Lower leg skin (tissue), 4 donors: ENCODE results near the gene TSEN2. TPM values are rescaled to one million over a fixed set of nuclear protein-coding genes. Genes with fewer than 3 reads are reported as not detected.

Experiments used
- DNase-seq, 2 donors: peaks; one replicate each; pipeline ENCODE4 v3.0.0-alpha.2; 2019; ENCODE audit warnings: low spot score in 2 of 2
- H3K4me3 ChIP-seq: fragments of 200-600 bp; sonication (generic); 2 replicates; pipeline ENCODE4 v1.5.1; 2017; ENCODE audit warnings: mild to moderate bottlenecking, low read depth; ENCODE audit not compliant: poor library complexity, severe bottlenecking
- POLR2A ChIP-seq, 2 donors: fragments of 450-650 bp; IDR thresholded peaks; one replicate each; pipeline ENCODE4 v1.6.1; 2016 to 2017; ENCODE audit warnings: antibody characterized with exemption in 2 of 2, mild to moderate bottlenecking in 1 of 2, moderate library complexity in 1 of 2
- WGBS, 2 donors: methylation state at CpG; one replicate each; pipeline ENCODE4 v1.1.5; 2018; 5-methylcytosine and 5-hydroxymethylcytosine counted together
- intact Hi-C: fragments of 100-400 bp; cut with DNase I; formaldehyde crosslinking; loops from one replicate; pipeline ENCODE4 v1.15.0; 2023; ENCODE audit warnings: low total_unique reads
- total RNA-seq, 4 donors: library from RNA; depleted of rRNA; stranded (reverse); fragments of >200 nt; gene quantifications; one replicate each; pipeline ENCODE4 v1.1.0, GENCODE V29; 2016
- TF ChIP-seq, protein P1 (sequence below), 3 donors: fragments of 450-650 bp; IDR thresholded peaks; one replicate each; pipeline ENCODE4 v1.5.1; 2016; ENCODE audit warnings: antibody characterized with exemption in 3 of 3, mild to moderate bottlenecking in 3 of 3, moderate library complexity in 2 of 3

The TSEN2 gene
- total RNA-seq, 4 donors from 2014 or later = 7.8 to 17.8 (median 12.7) TPM

DNA sequence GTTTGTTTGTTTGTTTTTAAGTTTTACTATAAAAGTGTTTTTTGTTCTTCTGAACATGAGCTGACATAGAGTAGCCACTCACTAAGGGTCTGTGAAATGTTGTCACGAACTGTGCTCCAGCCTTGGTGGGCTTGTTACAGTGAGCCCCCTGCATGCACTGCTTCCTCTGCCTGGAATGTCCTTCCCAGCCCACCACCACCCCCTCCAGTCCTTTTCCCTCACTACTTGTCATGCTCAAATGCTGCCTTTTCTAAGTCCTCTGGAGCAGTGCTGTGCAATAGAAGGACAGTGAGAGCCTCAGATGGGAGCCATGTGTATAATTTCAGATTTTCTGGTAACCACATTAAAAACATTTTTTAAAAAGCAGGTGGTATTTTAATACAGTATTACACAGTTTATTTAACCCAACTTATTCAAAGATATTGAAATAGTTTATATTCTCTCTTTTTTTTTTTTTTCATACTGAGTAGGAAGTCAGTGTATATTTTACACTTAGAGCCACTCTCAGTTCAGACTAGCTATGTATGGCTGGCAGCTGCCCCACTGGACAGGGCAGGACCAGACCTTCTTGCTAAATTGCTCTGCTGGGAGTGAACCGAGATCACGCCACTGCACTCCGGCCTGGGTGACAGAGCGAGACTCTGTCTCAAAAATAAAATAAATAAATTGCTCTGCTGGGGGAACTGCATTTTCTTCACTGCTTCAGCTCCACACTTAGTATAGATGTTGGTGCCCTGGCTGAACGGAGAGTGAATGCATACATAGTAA, 34.2 kb downstream of the TSEN2 start:
- no peak overlapping the region for H3K4me3 ChIP-seq
- TF ChIP-seq POLR2A (IDR thresholded peaks at IDR 0.05) = no peak
- TF ChIP-seq, protein P1, sequence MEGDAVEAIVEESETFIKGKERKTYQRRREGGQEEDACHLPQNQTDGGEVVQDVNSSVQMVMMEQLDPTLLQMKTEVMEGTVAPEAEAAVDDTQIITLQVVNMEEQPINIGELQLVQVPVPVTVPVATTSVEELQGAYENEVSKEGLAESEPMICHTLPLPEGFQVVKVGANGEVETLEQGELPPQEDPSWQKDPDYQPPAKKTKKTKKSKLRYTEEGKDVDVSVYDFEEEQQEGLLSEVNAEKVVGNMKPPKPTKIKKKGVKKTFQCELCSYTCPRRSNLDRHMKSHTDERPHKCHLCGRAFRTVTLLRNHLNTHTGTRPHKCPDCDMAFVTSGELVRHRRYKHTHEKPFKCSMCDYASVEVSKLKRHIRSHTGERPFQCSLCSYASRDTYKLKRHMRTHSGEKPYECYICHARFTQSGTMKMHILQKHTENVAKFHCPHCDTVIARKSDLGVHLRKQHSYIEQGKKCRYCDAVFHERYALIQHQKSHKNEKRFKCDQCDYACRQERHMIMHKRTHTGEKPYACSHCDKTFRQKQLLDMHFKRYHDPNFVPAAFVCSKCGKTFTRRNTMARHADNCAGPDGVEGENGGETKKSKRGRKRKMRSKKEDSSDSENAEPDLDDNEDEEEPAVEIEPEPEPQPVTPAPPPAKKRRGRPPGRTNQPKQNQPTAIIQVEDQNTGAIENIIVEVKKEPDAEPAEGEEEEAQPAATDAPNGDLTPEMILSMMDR (IDR thresholded peaks at IDR 0.05) = no peak
- intact Hi-C loops = no loop called here
- WGBS, 2 donors = 88 to 90% methylated on average over 6 of the region's 6 CpGs
- DNase-seq = no peak

DNA sequence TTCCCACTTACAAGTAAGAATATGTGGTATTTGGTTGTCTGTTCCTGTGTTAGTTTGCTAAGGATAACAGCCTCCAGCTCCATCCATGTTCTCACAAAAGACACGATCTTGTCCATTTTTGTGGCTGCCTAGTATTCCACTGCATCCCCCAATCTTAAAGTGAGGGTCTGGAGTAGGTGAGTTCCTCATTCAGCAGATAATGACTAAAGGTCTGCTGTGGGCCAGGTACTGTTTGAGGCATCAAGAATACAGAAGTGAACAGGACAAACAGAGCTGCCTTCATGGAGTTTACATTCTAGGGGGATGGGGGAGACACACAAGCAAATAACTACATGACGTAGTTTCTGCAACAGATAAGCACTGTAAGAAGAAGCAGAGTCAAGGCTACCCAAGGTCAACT, 36.7 kb downstream of the TSEN2 start:
- no peak for TF ChIP-seq POLR2A (IDR thresholded peaks at IDR 0.05)
- TF ChIP-seq, protein P1 (IDR thresholded peaks at IDR 0.05) = no peak
- H3K4me3 ChIP-seq = no peak overlapping the region
- intact Hi-C loops = no loop called here
- 97 to 98% methylated on average over 2 of the region's 2 CpGs for WGBS, 2 donors
- no peak for DNase-seq

DNA sequence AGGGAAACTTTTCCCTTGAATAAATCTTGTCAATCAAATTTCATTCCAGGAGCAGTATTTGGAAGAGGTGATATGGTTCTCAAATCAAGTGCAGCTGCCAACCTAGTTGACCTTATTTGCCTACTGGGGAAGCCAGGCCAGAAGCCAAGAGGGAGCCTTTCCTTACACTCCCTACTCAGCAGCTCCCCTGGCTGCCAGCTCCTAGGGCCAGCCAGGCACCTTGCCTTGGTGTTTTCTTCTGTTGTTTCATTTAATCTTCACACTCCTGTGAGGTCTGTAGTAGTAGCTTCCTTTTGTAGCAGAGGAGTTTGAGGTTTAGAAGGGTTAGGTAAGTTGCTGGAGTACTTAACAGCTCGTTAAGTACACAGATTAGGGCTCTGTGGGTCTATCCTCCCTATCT, 38.4 kb downstream of the TSEN2 start:
- TF ChIP-seq, protein P1 (IDR thresholded peaks at IDR 0.05) = no peak
- no peak for TF ChIP-seq POLR2A (IDR thresholded peaks at IDR 0.05)
- H3K4me3 ChIP-seq = no peak overlapping the region
- intact Hi-C loops = no loop called here
- no peak for DNase-seq
- 78 to 100% methylated on average over 1 of the region's 1 CpG for WGBS, 2 donors

DNA sequence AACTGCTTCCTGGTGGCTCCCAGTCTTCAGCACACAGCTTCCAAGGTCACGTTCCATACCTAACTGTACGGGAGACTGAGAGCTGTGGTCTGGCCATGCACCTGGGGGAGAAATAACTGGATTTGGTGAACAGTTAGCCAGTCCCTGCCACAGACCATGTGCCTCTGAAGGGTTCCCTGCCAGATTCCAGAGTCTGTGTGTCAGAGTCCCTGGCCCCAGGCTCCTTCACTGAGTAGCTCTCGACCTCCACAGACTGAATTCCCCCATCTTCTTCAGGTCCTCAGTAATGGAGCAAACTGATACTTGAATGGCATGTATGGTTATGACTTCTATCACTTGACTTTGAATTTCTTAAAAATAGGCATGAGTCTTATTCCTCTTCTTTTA, 43.5 kb downstream of the TSEN2 start:
- intact Hi-C loops = no loop called here
- TF ChIP-seq, protein P1 (IDR thresholded peaks at IDR 0.05) = no peak
- no peak for TF ChIP-seq POLR2A (IDR thresholded peaks at IDR 0.05)
- H3K4me3 ChIP-seq = no peak overlapping the region
- DNase-seq = no peak
- whole genome bisulfite sequencing, 2 donors = 89 to 92% methylated on average over 3 of the region's 3 CpGs

DNA sequence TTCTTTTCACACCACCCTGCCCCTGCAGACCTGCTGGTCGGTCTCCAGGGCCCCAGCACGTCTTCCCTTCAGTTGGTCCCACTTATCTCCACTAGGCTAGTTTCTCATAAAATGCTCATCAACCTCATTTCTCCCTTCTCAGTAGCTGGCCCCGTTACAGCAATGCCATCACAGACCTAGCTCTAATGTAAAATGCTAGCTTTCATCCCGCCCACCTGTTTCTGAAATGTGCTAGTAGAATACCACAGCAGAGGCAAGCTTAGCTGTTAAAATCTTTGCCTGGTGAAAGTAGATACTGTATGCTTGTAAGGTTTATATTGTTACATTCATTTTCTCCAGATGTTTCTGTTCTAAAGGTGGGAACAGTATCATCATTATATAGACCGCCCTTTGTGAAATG, 47.9 kb downstream of the TSEN2 start:
- intact Hi-C loops = no loop called here
- DNase-seq = no peak
- 87 to 89% methylated on average over 5 of the region's 5 CpGs for WGBS, 2 donors
- TF ChIP-seq POLR2A (IDR thresholded peaks at IDR 0.05) = no peak
- TF ChIP-seq, protein P1 (IDR thresholded peaks at IDR 0.05) = no peak
- H3K4me3 ChIP-seq = no peak overlapping the region

DNA sequence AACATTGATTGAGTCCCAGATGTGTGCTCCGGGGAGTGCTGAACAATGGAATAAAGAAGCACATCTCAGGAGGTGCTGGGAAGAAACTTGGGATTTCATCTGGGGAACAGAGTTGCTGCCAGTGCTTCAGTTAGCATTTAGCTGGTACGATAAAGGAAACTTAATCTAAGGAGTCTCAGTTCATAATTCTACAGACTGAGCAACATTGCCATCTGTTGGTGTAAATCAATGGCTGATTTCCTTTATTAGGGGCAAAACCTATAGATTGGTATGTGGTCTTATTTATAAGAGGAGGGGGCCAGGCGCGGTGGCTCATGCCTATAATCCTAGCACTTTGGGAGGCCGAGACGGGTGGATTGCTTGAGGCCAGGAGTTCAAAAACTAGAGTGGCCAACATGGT, 52.1 kb downstream of the TSEN2 start:
- no peak for DNase-seq
- H3K4me3 ChIP-seq = no peak overlapping the region
- intact Hi-C loops = no loop called here
- no peak for TF ChIP-seq POLR2A (IDR thresholded peaks at IDR 0.05)
- TF ChIP-seq, protein P1 (IDR thresholded peaks at IDR 0.05) = no peak
- 87 to 92% methylated on average over 6 of the region's 6 CpGs for WGBS, 2 donors
